Loucy (cell line): ENCODE measurements around the gene RBKS.

Experiments used
- H2AFZ ChIP-seq: fragments of 200-600 bp; sonication (generic); 2 replicates; pipeline ENCODE4 v1.6.0; 2016; ENCODE audit warnings: antibody characterized with exemption, mild to moderate bottlenecking, low read length, moderate library complexity
- H3F3A ChIP-seq: fragments of 200-600 bp; 2 replicates; pipeline ENCODE4 v1.6.0; 2016; ENCODE audit warnings: antibody characterized with exemption, low read depth, mild to moderate bottlenecking
- H3K27me3 ChIP-seq: fragments of 200-600 bp; sonication (generic); 2 replicates; pipeline ENCODE4 v1.6.1; 2014; ENCODE audit warnings: low read length, mild to moderate bottlenecking; ENCODE audit not compliant: insufficient read depth, poor library complexity, severe bottlenecking
- H3K36me3 ChIP-seq: fragments of 200-600 bp; sonication (generic); 2 replicates; pipeline ENCODE4 v1.6.1; 2016; ENCODE audit warnings: low read length; ENCODE audit not compliant: insufficient read depth
- H3K4me1 ChIP-seq: fragments of 200-600 bp; sonication (generic); 2 replicates; pipeline ENCODE4 v1.5.1; 2014; ENCODE audit warnings: low read length, mild to moderate bottlenecking; ENCODE audit not compliant: insufficient read depth, poor library complexity, severe bottlenecking
- H3K4me2 ChIP-seq: fragments of 200-600 bp; sonication (generic); 2 replicates; pipeline ENCODE4 v1.6.0; 2014; ENCODE audit warnings: antibody characterized with exemption, low read length, low read depth, mild to moderate bottlenecking; ENCODE audit not compliant: poor library complexity, severe bottlenecking
- H3K4me3 ChIP-seq: fragments of 200-600 bp; sonication (generic); 2 replicates; pipeline ENCODE4 v1.5.1; 2014; ENCODE audit warnings: low read length, mild to moderate bottlenecking, mixed read lengths; ENCODE audit not compliant: poor library complexity, severe bottlenecking
- H3K79me2 ChIP-seq: fragments of 200-600 bp; sonication (generic); 2 replicates; pipeline ENCODE4 v1.6.1; 2014; ENCODE audit warnings: low read length; ENCODE audit not compliant: insufficient read depth
- H3K9ac ChIP-seq: fragments of 200-600 bp; sonication (generic); 2 replicates; pipeline ENCODE4 v1.6.0; 2014; ENCODE audit warnings: mild to moderate bottlenecking, low read depth, low read length, moderate library complexity; ENCODE audit not compliant: poor library complexity, severe bottlenecking
- H3K9me2 ChIP-seq: fragments of 200-600 bp; sonication (generic); replicated peaks from 2 replicates; pipeline ENCODE4 v1.6.1; 2016; ENCODE audit warnings: low read depth, low read length, mixed read lengths
- H3K9me3 ChIP-seq: fragments of 200-600 bp; sonication (generic); 2 replicates; pipeline ENCODE4 v1.6.1; 2014; ENCODE audit warnings: mild to moderate bottlenecking, antibody characterized with exemption, low read length, low read depth; ENCODE audit not compliant: insufficient read depth
- H4K20me1 ChIP-seq: fragments of 200-600 bp; sonication (generic); 2 replicates; pipeline ENCODE4 v1.6.0; 2014; ENCODE audit warnings: antibody characterized with exemption, low read length, mild to moderate bottlenecking; ENCODE audit not compliant: insufficient read depth, poor library complexity, severe bottlenecking
- CTCF ChIP-seq: fragments of 200-600 bp; sonication (generic); conservative IDR thresholded peaks from 2 replicates; pipeline ENCODE4 v1.5.1; 2014; ENCODE audit warnings: mild to moderate bottlenecking, antibody characterized with exemption, low read length
- EZH2phosphoT487 ChIP-seq: fragments of 200-600 bp; IDR thresholded peaks from 2 replicates; pipeline ENCODE4 v1.6.1; 2018; ENCODE audit warnings: antibody characterized with exemption, mild to moderate bottlenecking, moderate library complexity, borderline replicate concordance

The RBKS gene

GRCh38 chr2:27771548-27772335 lies 118.4 kb downstream of the RBKS start, which contains the start of gene MRPL33:
MRPL33 (plus strand) TSS chr2:27771719; CDS start chr2:27771778, 59 bp downstream.
- peak within 1 kb of the TSS; percentile 93 for H2AFZ ChIP-seq
- peaks cover 37% of the 10 kb centered on the region for H3K27me3 ChIP-seq
- H3F3A ChIP-seq, result no peaks in the 10 kb centered on the region
- peaks cover 49% of the 10 kb centered on the region for H3K79me2 ChIP-seq
- TF ChIP-seq EZH2phosphoT487 (no peak), CTCF (no peak)
- peaks cover 38% of the 10 kb centered on the region for H3K4me1 ChIP-seq
- peak within 1 kb of the TSS; percentile 95 for H3K4me3 ChIP-seq
- H3K9me3 ChIP-seq, result no peaks in the 10 kb centered on the region
- peak within 1 kb of the TSS; percentile 93 for H3K4me2 ChIP-seq
- no peaks in the 10 kb centered on the region for H3K36me3 ChIP-seq
- H3K9ac ChIP-seq, result peak within 1 kb of the TSS; percentile 83
- H3K9me2 ChIP-seq, result no peaks in the 10 kb centered on the region
- peaks cover 40% of the 10 kb centered on the region for H4K20me1 ChIP-seq

- Histone ChIP-seq H3K36me3 (no peaks in the 10 kb centered on the region), H3K79me2 (peaks cover 43% of the 10 kb centered on the region), H3K9me3 (no peaks in the 10 kb centered on the region), H3K4me1 (peaks cover 38% of the 10 kb centered on the region), H2AFZ (peak overlapping the region; percentile 93), H3K9me2 (no peaks in the 10 kb centered on the region), H3K4me3 (peak overlapping the region; percentile 95), H3F3A (no peaks in the 10 kb centered on the region), H3K9ac (peak overlapping the region; percentile 83), H3K27me3 (peaks cover 37% of the 10 kb centered on the region), H4K20me1 (peaks cover 37% of the 10 kb centered on the region), H3K4me2 (peak overlapping the region; percentile 93)
- TF ChIP-seq EZH2phosphoT487 (no peak), CTCF (no peak)
These were observed 119.0 kb downstream of the RBKS start for GRCh38 chr2:27771202-27771547.

GRCh38 chr2:27766287-27766661 lies 123.9 kb downstream of the RBKS start:
- no peaks in the 10 kb centered on the region for H3K9me3 ChIP-seq
- no peak overlapping the region for H3K4me3 ChIP-seq
- peaks cover 41% of the 10 kb centered on the region for H3K27me3 ChIP-seq
- no peaks in the 10 kb centered on the region for H3F3A ChIP-seq
- H4K20me1 ChIP-seq, result no peaks in the 10 kb centered on the region
- H3K79me2 ChIP-seq, result no peaks in the 10 kb centered on the region
- H3K9ac ChIP-seq, result no peak overlapping the region
- no peak overlapping the region for H2AFZ ChIP-seq
- H3K4me1 ChIP-seq, result peaks cover 6% of the 10 kb centered on the region
- no peak overlapping the region for H3K4me2 ChIP-seq
- H3K36me3 ChIP-seq, result no peaks in the 10 kb centered on the region
- TF ChIP-seq CTCF (no peak), EZH2phosphoT487 (no peak)
- H3K9me2 ChIP-seq, result no peaks in the 10 kb centered on the region
